ENCODE data around the gene PCDHGA6.

The PCDHGA6 gene

GRCh38 chr5:141422742-141423291 is 49.1 kb downstream of the PCDHGA6 start:
- DNase-seq, result no peak

DNA sequence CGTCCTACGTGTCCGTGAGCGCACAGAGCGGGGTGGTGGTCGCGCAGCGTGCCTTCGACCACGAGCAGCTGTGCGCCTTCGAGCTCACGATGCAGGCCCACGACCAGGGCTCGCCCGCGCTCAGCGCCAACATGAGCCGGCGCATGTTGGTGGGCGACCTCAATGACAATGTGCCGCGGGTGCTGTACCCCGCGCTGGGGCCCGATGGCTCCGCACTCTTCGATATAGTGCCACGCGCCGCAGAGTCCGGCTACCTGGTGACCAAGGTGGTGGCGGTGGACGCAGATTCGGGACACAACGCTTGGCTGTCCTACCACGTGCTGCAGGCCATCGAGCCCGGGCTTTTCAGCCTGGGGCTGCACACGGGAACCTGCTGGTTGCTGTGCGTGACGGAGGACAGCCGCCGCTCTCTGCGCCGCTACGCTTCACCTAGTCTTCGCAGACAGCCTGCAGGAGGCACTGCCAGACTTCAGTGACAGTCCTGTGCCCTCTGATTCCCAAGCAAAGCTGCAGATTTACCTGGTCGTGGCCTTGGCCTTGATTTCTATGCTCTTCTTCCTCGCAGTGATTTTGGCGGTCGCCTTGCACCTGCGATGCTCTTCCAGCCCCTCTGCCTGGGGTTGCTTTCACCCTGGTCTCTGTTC is 54.2 kb downstream of the PCDHGA6 start:
- no peak for DNase-seq

Data from femur (tissue), 1 donor.